Measurements from ENCODE around the gene NUDT15. TPM values are rescaled to one million over a fixed set of nuclear protein-coding genes. Genes with fewer than 3 reads are reported as not detected.

The NUDT15 gene
- total RNA-seq, 1 experiment from 2014 or later: 38.6 TPM

DNA sequence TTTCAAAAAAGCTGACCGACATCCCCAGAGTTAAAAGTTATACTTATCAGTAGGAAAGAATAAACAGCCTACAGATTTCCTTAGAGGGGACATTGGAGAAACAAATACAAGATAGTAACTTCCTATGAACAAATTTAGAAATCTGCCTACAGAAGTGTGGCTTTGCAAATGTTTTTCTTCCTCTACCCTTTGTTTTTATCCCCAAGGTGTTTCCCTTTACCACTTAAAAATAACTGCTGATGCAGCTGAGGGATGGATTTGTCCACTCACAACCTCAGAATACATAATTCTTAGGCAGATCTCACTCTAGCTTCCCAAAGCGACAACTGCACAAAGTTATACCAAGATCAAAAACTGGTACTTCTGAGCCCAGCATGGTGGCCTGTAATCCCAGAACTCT, 36.5 kb downstream of the NUDT15 start:
- Histone ChIP-seq H3K9me2 (ENCODE audit: insufficient read depth) (no peaks in the 10 kb centered on the region), H3K79me2 (ENCODE audit: insufficient read depth, low read length) (peaks cover 8% of the 10 kb centered on the region; the same call in 1 of the 2 replicates), H3K27ac (ENCODE audit: low read depth, low read length) (no peak overlapping the region), H2AFZ (ENCODE audit: low read depth, low read length, poor library complexity, severe bottlenecking) (no peak overlapping the region), H3K4me1 (ENCODE audit: control insufficient read depth in 1 of 2, insufficient read depth in 2 of 2, low read length in 2 of 2) (no peaks in the 10 kb centered on the region), H3K27me3 (ENCODE audit: insufficient read depth, low read length) (no peaks in the 10 kb centered on the region), H3K9ac (ENCODE audit: low read length) (no peak overlapping the region), H3K9me3 (ENCODE audit: control insufficient read depth in 1 of 2, insufficient read depth in 1 of 2, low read depth in 1 of 2, low read length in 2 of 2) (peaks cover 15 to 18% of the 10 kb centered on the region in 2 experiments; a peak in 3 of 4 replicates), H3K36me3 (ENCODE audit: control insufficient read depth in 1 of 2, insufficient read depth in 2 of 2, low read length in 2 of 2) (peaks cover 50 to 83% of the 10 kb centered on the region in 2 experiments), H3K4me3 (replicated peaks in 1 of 2; ENCODE audit: low read depth in 1 of 2, low read length in 2 of 2) (no peak overlapping the region), H3K4me2 (ENCODE audit: low read length) (no peak overlapping the region), H4K20me1 (ENCODE audit: insufficient read depth) (no peaks in the 10 kb centered on the region)
- CTCF ChIA-PET: no interaction called here
- no TSS peak for BruUV-seq (replicated peaks)
- no peak for ATAC-seq
- intact Hi-C loops (cut with micrococcal nuclease): no loop called here
- no peak for DNase-seq (ENCODE audit: low read depth, low spot score)
- TF ChIP-seq EZH2 (IDR thresholded peaks at IDR 0.05) (no peak), REST (IDR thresholded peaks at IDR 0.05; ENCODE audit: low read depth) (no peak), ZFX (IDR thresholded peaks at IDR 0.05) (no peak), POLR2AphosphoS5 (IDR thresholded peaks at IDR 0.05; ENCODE audit: low read depth, low read length) (no peak), JUND (IDR thresholded peaks at IDR 0.05) (no peak), YY1 (IDR thresholded peaks at IDR 0.05; ENCODE audit: extremely low read depth, insufficient replicate concordance, low read depth, low read length) (no peak), ZBTB33 (IDR thresholded peaks at IDR 0.05; ENCODE audit: extremely low read depth, insufficient replicate concordance, low read length) (no peak), SRF (IDR thresholded peaks at IDR 0.05; ENCODE audit: low read depth) (no peak), SIN3A (IDR thresholded peaks at IDR 0.05; ENCODE audit: low read depth) (no peak), TCF7L2 (IDR thresholded peaks at IDR 0.05; ENCODE audit: borderline replicate concordance, extremely low read depth, insufficient read depth, insufficient read length) (no peak), CEBPB (IDR thresholded peaks at IDR 0.05; ENCODE audit: low read depth) (no peak), RAD21 (IDR thresholded peaks at IDR 0.05; ENCODE audit: low read depth) (no peak), POLR2A (IDR thresholded peaks at IDR 0.05; ENCODE audit: borderline replicate concordance, extremely low read depth, insufficient read depth, insufficient read length) (no peak), ELF1 (IDR thresholded peaks at IDR 0.05; ENCODE audit: borderline replicate concordance, low read depth) (no peak), EGR1 (IDR thresholded peaks at IDR 0.05; ENCODE audit: low read depth) (no peak), SP1 (IDR thresholded peaks at IDR 0.05; ENCODE audit: low read depth) (no peak)
- TF ChIP-seq, protein P1, sequence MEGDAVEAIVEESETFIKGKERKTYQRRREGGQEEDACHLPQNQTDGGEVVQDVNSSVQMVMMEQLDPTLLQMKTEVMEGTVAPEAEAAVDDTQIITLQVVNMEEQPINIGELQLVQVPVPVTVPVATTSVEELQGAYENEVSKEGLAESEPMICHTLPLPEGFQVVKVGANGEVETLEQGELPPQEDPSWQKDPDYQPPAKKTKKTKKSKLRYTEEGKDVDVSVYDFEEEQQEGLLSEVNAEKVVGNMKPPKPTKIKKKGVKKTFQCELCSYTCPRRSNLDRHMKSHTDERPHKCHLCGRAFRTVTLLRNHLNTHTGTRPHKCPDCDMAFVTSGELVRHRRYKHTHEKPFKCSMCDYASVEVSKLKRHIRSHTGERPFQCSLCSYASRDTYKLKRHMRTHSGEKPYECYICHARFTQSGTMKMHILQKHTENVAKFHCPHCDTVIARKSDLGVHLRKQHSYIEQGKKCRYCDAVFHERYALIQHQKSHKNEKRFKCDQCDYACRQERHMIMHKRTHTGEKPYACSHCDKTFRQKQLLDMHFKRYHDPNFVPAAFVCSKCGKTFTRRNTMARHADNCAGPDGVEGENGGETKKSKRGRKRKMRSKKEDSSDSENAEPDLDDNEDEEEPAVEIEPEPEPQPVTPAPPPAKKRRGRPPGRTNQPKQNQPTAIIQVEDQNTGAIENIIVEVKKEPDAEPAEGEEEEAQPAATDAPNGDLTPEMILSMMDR (IDR thresholded peaks at IDR 0.05 in 2 of 3, conservative IDR thresholded peaks at IDR 0.05 in 1 of 3; ENCODE audit: borderline replicate concordance in 1 of 3, insufficient read depth in 1 of 3, low read depth in 2 of 3, low read length in 2 of 3): no peak
- TF ChIP-seq, protein P2, sequence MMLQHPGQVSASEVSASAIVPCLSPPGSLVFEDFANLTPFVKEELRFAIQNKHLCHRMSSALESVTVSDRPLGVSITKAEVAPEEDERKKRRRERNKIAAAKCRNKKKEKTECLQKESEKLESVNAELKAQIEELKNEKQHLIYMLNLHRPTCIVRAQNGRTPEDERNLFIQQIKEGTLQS (IDR thresholded peaks at IDR 0.05): no peak
- TF ChIP-seq, protein P3, sequence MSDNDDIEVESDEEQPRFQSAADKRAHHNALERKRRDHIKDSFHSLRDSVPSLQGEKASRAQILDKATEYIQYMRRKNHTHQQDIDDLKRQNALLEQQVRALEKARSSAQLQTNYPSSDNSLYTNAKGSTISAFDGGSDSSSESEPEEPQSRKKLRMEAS (IDR thresholded peaks at IDR 0.05): no peak
- POLR2A ChIA-PET: no interaction called here
- RAD21 ChIA-PET (ENCODE audit: low non-redundant PET in 1 of 2, low total read pairs in 2 of 2, uncharacterized antibody in 2 of 2, unreplicated experiment in 2 of 2): no interaction called here
